GM19438 (cell line): Measurements from ENCODE around the gene C17orf113.
A peak's percentile ranks its signal among the peaks of the same experiment; 100 is the strongest.
"Not testable (repeated sequence)": the region's sequence is repeated elsewhere in the genome, so short reads cannot be mapped to it uniquely, and the experiment has no call there.

Source experiments
- ATAC-seq: cut with Tn5 transposase; IDR thresholded peaks from one replicate; pipeline ENCODE4 v1.9.1; 2021; ENCODE audit warnings: low read depth; ENCODE audit not compliant: unreplicated experiment

Gene C17orf113

DNA sequence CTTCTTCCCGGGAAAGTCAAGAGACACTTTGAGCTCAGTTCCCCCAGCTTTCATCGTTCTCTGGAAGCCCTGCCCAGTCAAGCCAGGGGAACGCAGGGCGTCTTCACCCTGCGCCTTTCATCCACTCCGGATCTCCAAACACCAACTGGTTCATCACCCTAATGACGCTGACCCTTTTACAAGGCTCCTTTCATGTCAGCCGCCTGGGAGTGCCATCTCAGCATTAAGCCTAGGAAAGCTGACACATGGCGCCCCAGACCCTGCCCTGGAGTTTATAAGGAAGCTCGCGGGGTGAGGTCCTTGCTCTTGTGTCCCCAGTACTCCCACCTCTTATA lies 32.6 kb downstream of the C17orf113 start:
- peak; percentile 6 for ATAC-seq

DNA sequence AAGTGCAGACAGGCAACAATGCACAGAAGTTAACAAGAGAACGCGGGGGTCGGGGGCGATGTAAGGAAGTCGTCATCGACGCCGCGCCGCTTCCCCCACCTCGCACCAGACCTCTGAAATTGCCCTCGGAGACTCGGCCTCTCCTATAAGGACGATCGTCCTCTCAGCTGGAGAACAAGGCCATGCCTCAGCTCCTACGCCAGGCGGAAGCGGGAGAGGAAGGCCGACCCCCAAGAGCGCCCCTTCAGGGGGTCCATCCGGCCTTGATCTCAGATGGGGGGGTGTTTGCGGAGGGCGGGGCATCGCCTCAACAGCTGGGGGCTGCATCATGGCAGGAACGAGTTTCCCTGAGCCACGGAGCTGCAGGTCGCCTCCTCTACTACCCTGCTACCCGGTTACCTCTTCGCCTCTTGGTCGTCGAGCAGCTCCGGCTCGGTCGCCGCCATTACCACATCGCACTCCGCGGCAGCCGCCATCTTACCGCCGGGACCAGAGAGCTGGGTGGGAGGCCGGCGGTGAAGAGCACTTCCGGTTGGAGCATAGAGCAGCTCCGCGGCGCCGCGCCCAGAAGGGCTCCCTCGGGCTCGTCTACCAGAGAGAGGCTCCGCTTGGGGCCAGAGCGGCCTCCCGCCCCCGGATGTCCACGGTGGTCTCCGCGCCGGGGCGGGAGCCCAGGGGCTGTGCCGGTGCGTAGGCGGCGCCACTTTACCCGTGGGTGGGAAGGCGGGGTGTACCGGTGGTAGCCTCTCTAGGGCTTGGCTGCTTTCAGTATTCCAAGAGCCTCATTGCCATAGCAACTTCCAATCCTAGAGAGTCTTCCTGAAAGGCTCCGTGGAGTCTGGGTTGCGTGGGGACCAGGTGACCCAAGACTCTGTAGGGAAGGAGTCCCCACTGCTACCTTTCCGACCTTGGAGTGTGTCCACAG lies 33.2 kb downstream of the C17orf113 start, which contains the start of gene DNAJC7:
Gene DNAJC7 (minus strand): TSS at position 499 of the 925 bp plus-strand sequence. CDS start 23 bp downstream, at position 476.
- ATAC-seq = peak; percentile 77

GRCh38 chr17:42016411-42016831 lies 34.0 kb downstream of the C17orf113 start:
- ATAC-seq = no peak

GRCh38 chr17:42013740-42014139 lies 36.7 kb downstream of the C17orf113 start:
- not testable (repeated sequence) for ATAC-seq

DNA sequence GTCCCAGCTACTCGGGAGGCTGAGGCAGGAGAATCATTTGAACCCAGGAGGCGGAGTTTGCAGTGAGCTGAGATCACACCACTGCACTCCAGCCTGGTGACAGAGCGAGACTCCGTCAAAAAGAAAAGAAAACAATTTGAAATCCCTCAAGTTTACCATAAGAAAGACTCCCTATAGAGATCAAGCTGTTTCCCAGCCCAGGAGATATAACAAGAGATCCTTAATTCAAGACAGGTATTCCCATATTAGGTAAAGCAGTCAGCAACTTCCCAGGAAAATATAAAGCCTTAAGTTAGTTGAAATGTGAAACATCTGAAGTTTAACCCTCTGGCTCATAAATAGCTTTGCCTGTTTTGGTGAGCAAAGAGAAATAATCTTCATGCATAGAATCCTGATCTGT lies 38.0 kb downstream of the C17orf113 start:
- not testable (repeated sequence) for ATAC-seq

DNA sequence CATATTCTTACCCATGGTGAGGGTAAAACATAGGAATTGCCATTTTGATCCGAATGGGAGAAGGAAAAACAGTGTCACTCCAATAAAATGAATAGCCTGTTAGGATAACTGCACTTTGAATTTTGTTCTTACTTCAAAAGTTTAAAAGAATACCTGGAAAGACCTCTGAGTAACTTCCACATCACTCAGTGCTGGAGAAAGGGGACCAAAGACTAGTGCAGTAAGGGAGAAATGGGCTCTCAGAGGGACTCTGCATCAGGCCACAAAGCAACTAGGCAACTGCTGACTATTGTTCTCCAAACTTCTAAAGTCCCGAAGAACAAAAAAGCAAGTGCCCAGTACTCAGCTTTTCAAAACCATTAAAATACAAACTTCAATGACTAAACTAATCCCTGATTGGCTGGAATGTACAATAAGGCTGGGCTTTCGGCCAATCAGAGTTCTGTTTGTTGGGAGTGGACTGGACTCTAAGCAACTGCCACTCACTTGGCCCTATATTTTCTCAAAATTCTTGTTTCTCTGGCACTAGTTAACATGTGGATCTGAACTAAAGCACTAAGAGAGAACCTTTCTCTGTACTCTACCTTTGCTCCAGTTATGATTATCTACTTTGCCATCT lies 39.4 kb downstream of the C17orf113 start:
- ATAC-seq = no peak

DNA sequence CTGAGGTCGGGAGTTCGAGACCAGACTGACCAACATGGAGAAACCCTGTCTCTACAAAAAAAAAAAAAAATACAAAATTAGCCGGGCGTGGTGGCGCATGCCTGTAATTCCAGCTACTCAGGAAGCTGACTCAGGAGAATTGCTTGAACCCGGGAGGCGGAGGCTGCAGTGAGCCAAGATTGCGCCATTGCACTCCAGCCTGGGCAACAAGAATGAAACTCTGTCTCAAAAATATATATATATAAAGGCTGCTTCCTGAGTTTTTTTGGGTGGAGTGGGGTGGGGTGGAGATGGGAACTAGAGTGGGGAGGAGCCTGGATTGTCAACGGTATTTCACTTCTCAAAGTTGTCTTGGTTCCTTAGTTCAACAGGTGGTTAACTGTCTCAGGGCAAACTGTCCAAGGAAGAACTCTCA lies 40.1 kb downstream of the C17orf113 start:
- not testable (repeated sequence) for ATAC-seq

DNA sequence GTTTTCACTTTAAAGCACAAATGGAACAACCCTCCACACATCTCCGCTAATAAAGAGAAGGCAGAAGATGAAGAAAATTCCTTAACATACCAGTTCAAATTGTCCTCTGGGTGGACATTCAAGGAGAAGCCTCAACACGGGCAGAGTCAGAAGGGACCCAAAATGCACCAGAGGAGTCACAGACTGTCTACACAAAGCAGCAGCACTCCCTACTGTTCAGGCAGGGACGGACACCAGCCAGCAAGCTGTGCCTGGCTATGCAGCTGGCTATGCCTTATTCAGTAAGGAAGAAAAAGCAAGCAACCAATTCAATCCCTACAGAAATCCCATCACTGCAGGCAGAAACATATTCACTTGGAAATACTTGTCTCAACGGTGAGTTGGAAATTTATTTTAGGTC lies 41.2 kb downstream of the C17orf113 start:
- no peak for ATAC-seq

DNA sequence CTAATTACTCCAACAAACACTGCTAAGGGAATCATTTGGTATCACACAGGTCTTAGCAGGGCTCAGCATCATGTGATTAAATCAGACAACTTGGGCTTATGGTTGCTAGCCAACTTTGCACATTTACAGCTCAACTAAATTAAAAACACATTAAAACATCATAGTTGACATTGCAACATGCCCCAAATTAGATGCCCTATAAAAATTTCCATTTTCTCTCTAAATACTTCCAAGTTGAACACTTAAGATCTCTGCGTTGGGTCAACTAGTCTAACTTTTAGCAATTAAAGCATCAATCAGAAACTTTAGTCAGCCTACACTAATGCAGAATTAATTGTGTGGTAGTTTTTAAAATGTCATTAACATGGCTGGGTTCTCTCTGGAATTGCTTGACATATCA lies 45.2 kb downstream of the C17orf113 start:
- no peak for ATAC-seq

DNA sequence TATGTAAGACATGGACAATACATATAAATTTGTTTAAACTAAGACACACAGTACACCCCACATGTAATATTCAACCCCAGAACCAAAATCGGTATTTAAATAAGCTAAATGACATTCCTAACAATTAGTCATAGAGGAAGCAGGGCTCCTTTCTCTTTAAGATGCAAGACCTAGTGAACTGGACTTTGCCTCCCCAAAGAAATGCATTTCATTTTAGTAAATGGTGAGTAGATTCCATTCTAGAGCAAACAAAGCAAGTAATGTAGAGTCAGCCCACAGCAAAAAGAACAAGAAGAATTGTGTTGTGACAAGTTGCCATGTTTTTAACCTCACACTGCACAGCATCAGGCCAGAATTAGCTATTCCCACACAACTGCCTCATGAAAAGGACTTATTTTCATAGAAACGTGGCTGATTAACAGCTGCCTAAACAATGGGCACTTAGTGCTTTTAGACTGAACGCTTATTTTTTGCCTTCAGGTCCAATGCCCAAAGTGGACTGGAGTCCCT lies 47.6 kb downstream of the C17orf113 start:
- ATAC-seq = no peak

GRCh38 chr17:42002175-42002791 lies 48.1 kb downstream of the C17orf113 start:
- ATAC-seq = no peak

- no peak for ATAC-seq
Measured at GRCh38 chr17:42001729-42002128, 48.7 kb downstream of the C17orf113 start.

GRCh38 chr17:42000413-42001133 lies 49.8 kb downstream of the C17orf113 start:
- no peak for ATAC-seq

DNA sequence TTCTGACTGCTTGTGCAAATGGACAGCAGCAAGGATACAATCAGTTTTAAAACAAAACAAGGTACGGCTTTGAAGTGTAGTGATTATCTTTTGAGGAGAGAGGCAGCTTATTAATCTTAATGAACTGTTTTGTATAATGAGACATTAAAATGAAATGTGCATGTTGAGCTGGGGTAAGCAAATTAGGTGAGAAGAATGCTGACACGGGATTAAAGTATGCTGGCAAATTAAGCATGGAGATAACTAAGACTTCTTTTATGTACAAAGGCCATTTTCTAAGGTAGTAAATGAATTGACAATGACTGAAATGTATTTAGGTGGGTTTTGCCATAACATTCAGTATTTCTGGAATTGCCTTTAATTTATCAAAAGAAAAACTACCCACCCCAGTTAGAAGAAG lies 51.9 kb downstream of the C17orf113 start:
- no peak for ATAC-seq

GRCh38 chr17:41996855-41997164 lies 53.6 kb downstream of the C17orf113 start:
- ATAC-seq = no peak

DNA sequence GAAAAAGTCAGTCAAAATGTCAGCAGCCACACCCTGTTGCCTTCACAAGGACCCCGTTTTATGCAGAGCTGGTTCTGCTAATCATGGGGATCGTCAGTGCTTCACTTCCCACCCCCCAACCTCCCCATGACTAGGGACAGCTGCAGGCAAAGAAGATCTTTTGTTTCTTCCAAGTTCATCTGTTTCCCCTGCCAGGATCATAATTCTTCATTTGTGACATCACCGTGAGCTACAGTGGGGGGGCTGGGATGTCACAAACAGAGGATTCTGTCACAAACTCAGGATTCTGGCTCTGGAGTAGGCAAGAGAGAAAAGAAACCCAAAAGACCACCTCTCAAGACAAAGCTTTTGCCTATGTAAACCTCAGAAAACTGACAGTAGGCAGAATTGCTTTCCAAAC lies 57.8 kb downstream of the C17orf113 start:
- ATAC-seq = no peak

- ATAC-seq = no peak
Measured at GRCh38 chr17:41989702-41990419, 60.5 kb downstream of the C17orf113 start.

- ATAC-seq = no peak
Measured at GRCh38 chr17:41988418-41988817, 62.0 kb downstream of the C17orf113 start.
